ENCODE measurements around the gene SULT4A1.
"Not testable (repeated sequence)": the region's sequence is repeated elsewhere in the genome, so short reads cannot be mapped to it uniquely, and the experiment has no call there.

The SULT4A1 gene, protein sequence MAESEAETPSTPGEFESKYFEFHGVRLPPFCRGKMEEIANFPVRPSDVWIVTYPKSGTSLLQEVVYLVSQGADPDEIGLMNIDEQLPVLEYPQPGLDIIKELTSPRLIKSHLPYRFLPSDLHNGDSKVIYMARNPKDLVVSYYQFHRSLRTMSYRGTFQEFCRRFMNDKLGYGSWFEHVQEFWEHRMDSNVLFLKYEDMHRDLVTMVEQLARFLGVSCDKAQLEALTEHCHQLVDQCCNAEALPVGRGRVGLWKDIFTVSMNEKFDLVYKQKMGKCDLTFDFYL

DNA sequence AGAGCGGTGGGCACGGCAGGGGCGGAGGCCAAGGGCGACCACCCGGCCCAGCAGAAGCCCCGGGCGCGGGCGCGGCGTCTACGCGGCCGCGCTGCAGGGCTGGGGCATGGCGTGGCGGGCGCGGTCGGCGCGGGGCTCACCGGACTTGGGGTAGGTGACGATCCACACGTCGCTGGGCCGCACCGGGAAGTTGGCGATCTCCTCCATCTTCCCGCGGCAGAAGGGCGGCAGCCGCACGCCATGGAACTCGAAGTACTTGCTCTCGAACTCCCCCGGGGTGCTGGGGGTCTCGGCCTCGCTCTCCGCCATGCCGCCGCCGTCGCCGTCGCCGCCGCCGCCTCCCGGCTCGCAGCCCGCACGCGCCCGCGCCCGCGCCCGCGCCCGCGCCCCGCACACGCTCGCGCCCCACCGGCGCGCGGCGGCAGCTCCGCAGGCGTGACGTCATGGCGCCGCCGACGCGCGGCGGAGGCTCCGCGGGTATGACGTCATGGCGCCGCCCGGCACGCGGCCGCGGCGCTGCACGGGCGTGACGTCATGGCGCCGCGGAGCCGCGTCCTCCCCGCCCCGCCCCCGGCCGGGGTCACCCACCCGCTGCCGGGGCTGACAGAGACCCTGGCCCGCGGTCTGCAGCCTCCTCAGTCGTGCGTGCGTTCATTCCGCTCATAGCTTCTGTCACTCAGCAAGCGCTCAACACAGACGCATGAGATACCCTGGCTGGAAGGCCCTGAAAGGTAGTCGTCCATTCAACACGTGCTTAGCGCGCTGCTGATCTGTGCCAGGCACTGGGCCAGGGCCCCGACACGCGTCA, at the start of gene SULT4A1:
Gene SULT4A1 (minus strand): TSS at position 440 of the 808 bp plus-strand sequence. CDS start 131 bp downstream, at position 309.
- peak; percentile 37 for DNase-seq (ENCODE audit: low read depth)
- TF ChIP-seq, protein P1, sequence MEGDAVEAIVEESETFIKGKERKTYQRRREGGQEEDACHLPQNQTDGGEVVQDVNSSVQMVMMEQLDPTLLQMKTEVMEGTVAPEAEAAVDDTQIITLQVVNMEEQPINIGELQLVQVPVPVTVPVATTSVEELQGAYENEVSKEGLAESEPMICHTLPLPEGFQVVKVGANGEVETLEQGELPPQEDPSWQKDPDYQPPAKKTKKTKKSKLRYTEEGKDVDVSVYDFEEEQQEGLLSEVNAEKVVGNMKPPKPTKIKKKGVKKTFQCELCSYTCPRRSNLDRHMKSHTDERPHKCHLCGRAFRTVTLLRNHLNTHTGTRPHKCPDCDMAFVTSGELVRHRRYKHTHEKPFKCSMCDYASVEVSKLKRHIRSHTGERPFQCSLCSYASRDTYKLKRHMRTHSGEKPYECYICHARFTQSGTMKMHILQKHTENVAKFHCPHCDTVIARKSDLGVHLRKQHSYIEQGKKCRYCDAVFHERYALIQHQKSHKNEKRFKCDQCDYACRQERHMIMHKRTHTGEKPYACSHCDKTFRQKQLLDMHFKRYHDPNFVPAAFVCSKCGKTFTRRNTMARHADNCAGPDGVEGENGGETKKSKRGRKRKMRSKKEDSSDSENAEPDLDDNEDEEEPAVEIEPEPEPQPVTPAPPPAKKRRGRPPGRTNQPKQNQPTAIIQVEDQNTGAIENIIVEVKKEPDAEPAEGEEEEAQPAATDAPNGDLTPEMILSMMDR (conservative IDR thresholded peaks at IDR 0.05; ENCODE audit: low read depth, low read length) = no peak

DNA sequence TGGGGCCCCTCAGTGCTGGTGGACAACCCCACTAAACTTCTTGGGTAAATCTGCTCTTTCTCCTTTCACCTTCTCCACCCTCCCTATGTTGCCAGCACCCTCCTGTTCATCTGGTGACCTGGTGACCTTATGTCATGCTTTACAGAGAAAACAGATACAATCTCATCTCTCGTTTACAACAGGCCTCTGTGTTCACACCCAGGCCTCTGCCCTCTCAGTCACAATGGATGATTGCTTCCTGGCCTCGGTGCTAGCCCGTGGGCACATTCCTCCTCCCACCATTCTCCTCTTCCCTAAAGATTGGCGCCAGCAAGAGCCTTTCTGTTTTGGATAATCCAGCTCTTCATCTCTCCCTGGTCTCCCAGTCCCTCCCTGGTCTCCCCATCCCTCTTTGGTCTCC, 49.0 kb upstream of the SULT4A1 start:
- TF ChIP-seq, protein P1 (conservative IDR thresholded peaks at IDR 0.05; ENCODE audit: low read depth, low read length) = no peak
- no peak overlapping the region for H3K4me3 ChIP-seq (ENCODE audit: low read depth, low read length)
- no peak for DNase-seq (ENCODE audit: low read depth)

More for the DNA sequence above, at the start of gene SULT4A1:
- peak within 1 kb of the TSS; percentile 65 for H3K4me3 ChIP-seq (ENCODE audit: low read depth, low read length)

DNA sequence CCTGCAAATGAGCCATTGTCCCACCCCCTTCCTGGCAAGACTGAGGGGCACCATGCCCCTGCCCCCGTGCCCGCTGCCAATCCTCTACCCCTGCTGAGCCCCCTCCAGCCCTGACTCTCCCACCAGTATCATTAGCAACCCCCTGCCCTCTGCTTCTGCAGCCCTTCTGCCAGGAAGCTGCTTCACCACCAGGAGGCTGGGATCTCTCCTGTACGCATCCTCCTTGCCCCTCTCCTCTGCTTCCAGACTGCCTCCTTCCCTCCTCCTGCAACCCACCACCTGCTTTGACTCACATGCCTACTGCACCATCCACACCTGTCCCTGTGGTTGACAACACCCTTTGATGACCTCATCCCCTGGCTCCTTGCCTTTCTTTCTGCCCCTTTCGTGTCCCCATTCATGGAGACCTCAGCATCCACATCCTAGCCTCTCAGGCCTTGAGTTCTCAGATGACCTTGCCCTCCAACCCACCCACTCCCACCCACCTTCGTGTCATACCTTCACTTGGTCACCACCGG, 47.9 kb upstream of the SULT4A1 start:
- no peak overlapping the region for H3K4me3 ChIP-seq (ENCODE audit: low read depth, low read length)
- no peak for DNase-seq (ENCODE audit: low read depth)
- TF ChIP-seq, protein P1 (conservative IDR thresholded peaks at IDR 0.05; ENCODE audit: low read depth, low read length) = no peak

DNA sequence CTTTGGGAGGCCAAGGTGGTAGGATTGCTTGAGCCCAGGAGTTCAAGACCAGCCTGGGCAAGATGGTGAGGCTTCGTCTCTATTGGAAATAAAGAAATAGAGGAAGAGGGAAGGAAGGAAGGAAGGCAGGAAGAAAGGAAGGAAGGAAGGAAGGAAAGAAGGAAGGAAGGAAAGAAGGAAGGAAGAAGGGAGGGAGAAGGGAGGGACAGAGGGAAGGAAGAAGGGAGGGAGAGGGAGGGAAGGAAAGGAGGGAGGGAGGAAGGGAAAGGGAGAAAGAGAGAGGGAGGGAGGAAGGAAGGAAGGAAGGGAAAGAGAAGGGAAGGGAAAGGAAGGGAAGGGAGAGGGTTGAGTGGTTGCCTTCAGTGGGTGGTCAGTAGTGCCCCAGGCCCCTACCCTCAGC, 47.4 kb upstream of the SULT4A1 start:
- H3K4me3 ChIP-seq (ENCODE audit: low read depth, low read length) = no peak overlapping the region
- TF ChIP-seq, protein P1 (conservative IDR thresholded peaks at IDR 0.05; ENCODE audit: low read depth, low read length) = no peak

DNA sequence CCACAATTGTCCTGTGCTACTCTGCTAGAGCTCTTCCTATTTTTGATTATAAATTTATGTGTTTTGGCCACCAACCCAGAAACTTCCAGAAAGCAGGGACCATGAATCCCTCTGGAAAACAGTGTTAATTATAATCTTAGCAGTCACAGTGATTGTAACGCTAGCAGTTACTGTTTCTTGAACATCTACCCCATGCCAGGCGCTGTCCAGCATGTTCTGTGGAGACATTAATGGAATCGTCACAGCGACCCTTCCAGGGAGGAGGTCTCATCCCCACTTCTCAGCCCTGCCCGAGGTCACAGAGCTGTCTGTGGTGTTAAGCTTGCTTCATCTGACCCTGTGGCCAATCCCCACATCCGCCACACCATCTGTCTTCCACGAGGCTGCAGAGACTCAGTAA, 43.4 kb upstream of the SULT4A1 start:
- TF ChIP-seq, protein P1 (conservative IDR thresholded peaks at IDR 0.05; ENCODE audit: low read depth, low read length) = no peak
- no peak overlapping the region for H3K4me3 ChIP-seq (ENCODE audit: low read depth, low read length)
- DNase-seq (ENCODE audit: low read depth) = peak; percentile 23

More for the DNA sequence above, 47.4 kb upstream of the SULT4A1 start:
- DNase-seq (ENCODE audit: low read depth) = no peak

DNA sequence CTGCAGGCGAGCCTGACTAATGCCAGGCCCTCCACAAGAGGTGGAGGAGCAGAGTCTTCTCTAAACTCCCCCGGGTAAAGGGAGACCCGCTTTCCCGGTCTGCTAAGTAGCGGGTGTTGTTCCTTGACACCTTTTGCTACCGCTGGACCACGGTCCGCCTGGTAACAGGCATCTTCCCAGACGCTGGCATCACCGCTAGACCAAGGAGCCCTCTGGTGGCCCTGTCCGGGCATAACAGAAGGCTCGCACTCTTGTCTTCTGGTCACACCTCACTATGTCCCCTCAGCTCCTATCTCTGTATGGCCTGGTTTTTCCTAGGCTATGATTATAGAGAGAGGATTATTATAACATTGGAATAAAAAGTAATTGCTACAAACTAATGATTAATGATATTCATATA, 42.1 kb upstream of the SULT4A1 start:
- DNase-seq (ENCODE audit: low read depth); H3K4me3 ChIP-seq (ENCODE audit: low read depth, low read length): not testable (repeated sequence)
- TF ChIP-seq, protein P1 (conservative IDR thresholded peaks at IDR 0.05; ENCODE audit: low read depth, low read length) = peak; percentile 36

DNA sequence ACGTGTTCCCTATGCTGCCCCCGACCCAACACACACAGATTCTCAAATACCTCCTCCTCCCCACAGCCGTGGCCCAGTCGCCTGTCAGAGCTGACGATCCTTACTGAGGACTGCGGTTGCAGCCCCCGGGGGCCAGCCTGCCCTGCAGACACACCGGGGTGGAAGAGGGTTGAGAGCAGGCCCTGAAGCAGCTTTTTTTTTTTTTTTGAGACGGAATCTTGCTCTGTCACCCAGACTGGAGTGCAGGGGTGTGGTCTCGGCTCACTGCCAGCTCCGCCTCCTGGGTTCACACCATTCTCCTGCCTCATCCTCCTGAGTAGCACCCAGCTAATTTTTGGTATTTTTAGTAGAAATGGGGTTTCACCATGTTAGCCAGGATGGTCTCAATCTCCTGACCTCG, 40.7 kb upstream of the SULT4A1 start:
- not testable (repeated sequence) for H3K4me3 ChIP-seq (ENCODE audit: low read depth, low read length); DNase-seq (ENCODE audit: low read depth)

Measured in choroid plexus epithelial cell (primary cell).